GM12865 (cell line): ENCODE results near the gene SORCS3.

Source experiments
- DNase-seq: peaks from one replicate; pipeline ENCODE4 v3.0.0; 2010; ENCODE audit warnings: low read depth
- H3K4me3 ChIP-seq: 2 replicates; pipeline ENCODE4 v1.5.1; 2011; ENCODE audit warnings: mild to moderate bottlenecking, low read depth, low read length, control low read depth
- TF ChIP-seq, protein P1 (sequence below): IDR thresholded peaks from 2 replicates; pipeline ENCODE4 v1.5.1; 2011; ENCODE audit warnings: low read length, control low read depth, low read depth, inconsistent platforms; ENCODE audit not compliant: insufficient read depth; ENCODE audit errors: missing control alignments

SORCS3 gene

DNA sequence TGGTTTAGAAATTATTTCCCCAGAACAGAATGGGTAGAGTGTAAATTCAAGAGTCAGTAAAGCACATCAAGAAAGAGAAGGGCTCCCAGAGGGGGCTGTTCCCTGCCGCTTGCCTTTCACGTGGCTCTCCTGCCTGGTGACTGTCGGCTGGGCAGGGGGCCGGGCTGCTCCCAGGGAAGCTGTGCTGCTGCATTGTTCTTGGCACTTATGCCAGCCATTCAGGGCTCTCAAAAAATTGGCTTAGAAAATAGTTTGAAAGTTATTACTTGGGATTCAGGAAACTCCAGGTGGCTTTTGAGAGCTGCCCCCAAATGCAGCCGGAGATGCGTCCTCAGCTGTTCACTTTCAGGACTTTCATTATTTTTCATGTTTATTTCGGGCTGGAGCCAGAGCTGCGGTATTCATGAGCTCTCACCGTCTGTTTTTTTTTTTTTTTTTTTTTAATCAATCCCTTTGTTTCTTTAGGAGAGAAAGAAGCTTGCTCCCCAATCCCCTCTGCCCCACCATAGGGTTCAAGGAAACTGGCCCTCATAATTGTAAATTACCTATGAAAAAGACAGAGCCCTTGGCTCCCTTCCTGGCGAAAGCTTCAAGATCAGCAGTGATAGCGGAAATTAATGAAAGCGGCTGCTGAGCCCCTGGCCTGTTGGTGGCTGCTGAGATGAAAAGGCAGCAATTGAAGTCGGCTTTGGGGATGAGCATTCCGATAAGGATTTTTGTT, 94.1 kb downstream of the SORCS3 start:
- TF ChIP-seq, protein P1, sequence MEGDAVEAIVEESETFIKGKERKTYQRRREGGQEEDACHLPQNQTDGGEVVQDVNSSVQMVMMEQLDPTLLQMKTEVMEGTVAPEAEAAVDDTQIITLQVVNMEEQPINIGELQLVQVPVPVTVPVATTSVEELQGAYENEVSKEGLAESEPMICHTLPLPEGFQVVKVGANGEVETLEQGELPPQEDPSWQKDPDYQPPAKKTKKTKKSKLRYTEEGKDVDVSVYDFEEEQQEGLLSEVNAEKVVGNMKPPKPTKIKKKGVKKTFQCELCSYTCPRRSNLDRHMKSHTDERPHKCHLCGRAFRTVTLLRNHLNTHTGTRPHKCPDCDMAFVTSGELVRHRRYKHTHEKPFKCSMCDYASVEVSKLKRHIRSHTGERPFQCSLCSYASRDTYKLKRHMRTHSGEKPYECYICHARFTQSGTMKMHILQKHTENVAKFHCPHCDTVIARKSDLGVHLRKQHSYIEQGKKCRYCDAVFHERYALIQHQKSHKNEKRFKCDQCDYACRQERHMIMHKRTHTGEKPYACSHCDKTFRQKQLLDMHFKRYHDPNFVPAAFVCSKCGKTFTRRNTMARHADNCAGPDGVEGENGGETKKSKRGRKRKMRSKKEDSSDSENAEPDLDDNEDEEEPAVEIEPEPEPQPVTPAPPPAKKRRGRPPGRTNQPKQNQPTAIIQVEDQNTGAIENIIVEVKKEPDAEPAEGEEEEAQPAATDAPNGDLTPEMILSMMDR: no peak
- DNase-seq: no peak

DNA sequence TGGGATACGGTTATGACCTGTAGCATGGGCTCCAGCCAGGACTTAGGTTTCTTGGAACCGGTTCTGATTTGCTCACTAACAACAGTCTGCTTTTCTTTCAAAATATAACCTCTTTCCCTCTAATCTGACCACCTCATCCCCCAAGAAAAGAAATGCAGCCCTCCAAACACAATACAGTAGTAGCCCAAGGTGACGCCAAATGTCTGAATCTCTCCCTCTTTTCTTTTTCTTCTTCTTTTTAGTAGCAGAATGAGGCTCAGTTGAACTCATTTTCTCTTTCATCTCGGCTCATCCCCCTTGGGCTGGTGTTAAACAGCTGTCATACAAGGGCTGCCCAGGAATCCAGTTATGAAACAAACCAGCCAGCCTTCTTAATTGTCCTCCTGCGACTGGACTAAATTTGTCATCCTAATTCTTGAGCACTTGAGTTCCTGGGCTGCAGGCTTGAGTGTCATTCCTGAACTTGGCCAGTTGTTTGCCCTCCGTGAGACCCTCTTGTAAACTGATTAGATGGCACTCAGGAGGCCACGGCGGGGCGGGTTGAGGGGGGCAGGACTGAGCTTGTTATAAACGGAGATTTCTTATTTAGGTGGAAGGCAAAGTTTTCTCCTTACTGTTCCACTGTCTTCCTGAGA, 94.8 kb downstream of the SORCS3 start:
- TF ChIP-seq, protein P1: no peak
- DNase-seq: no peak
- H3K4me3 ChIP-seq: no peak overlapping the region

More for the DNA sequence above, 94.1 kb downstream of the SORCS3 start:
- no peak overlapping the region for H3K4me3 ChIP-seq

DNA sequence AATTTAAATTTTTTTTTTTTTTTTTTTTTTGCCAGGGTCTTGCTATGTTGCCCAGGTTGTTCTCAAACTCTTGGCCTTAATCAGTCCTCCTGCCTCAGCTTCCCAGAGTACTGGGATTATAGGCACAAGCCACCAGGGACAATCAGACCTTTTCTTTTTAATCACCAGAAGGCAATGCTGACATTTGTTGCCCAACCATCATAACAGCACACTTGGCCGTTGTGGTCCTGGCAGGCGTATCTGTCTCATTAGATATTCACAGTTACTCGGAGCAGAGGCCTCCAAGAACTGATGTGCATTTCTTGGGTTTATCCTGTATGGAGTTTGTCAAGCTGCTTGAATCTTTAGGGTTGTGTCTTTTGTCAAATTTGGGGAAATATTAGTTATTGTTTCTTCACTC, 100.0 kb downstream of the SORCS3 start:
- H3K4me3 ChIP-seq: no peak overlapping the region
- no peak for DNase-seq
- TF ChIP-seq, protein P1: no peak

DNA sequence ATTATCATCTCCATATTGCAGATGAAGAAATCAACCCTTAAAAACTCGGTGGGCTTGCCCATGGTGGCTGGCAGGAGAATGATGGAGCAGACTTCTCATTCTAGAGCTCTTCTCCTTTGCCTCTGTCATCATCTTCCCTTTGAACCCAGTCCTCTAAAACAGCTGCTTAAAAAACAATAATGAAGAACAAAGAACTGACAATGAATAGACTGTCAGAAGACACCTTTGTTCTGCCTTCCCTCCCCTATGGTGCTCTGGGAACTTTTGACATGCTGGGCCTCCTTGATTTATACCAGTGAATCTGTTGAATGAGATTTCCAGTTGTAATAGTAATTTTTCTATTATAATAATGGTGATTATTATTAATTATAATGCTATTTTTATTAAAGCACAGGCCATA, 103.0 kb downstream of the SORCS3 start:
- TF ChIP-seq, protein P1: no peak
- H3K4me3 ChIP-seq: no peak overlapping the region
- no peak for DNase-seq

DNA sequence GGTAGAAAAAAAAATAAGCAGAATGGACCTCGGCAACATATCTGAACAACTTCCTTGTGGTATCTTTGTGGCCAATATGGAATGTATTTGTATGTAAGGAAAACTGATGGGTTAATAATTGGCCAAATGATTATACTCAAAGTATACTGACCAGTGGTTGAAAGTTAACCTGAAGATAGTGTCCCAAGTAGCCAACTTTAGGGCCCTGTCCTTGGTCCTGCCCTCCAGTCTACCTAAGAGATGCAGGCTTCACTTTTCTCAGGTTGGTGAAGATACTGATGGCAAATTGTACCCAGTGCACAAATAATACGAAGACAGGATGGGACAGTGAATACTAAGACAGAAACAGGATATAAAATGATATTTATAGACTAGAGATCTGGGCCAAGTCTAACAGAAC, 109.2 kb downstream of the SORCS3 start:
- TF ChIP-seq, protein P1: no peak
- DNase-seq: no peak
- no peak overlapping the region for H3K4me3 ChIP-seq

DNA sequence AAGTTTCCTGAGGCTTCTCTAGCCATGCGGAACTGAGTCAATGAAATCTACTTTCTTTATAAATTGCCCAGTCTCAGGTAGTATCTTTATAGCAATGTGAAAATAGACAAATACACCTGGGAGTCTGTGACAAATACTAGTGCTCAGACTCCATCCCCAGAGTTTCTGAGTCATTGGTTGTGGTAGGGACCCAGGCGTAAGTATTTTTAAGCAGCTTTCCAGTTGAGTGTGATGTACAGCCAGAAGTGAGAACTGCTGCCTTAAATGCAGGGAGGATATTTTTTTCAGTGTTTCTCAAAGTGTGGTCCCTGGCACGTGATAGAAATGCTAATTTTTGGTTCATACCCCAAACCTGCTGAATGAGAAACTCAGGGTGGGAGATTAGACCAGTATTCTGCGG, 121.7 kb downstream of the SORCS3 start:
- no peak for DNase-seq
- TF ChIP-seq, protein P1: no peak
- H3K4me3 ChIP-seq: no peak overlapping the region

DNA sequence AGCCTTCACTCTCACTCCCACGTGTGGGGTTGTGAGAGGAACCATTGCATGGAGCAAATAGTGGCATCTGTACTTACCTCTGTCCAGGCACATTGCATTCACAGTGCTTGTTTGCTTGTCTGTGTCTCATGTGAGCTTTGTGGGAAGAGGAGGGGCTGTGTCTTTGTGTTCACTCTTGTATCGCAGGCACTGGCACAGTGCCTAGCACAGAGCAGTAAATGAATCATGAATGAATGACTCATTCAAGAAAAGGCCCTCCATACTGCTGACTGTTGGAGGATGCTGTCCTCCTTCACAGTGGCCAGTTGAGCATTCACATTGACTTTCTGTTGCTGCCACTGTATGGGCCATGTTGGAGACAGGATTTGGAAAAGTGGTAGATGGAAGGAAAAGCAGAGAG, 125.3 kb downstream of the SORCS3 start:
- TF ChIP-seq, protein P1: no peak
- no peak for DNase-seq
- no peak overlapping the region for H3K4me3 ChIP-seq
